Activated CD4-positive, alpha-beta T cell treated with anti-CD3 and anti-CD28 coated beads for 36 hours (primary cell): ENCODE results near the gene TRIM71. TPM values are rescaled to one million over a fixed set of nuclear protein-coding genes. Genes with fewer than 3 reads are reported as not detected.
"Not testable (repeated sequence)": the region's sequence is repeated elsewhere in the genome, so short reads cannot be mapped to it uniquely, and the experiment has no call there.

ENCODE experiments used
- ATAC-seq: fragments of 200-7000 bp; cut with Tn5 transposase; one replicate; pipeline ENCODE4 v1.10.0; 2021; ENCODE audit warnings: mild to moderate bottlenecking, moderate library complexity
- CTCF ChIA-PET: fragments of 350-600 bp; sonication (Branson Sonifier 250); formaldehyde crosslinking; loops from one replicate; lab custom pipeline; 2021; ENCODE audit warnings: antibody characterized with exemption; lab: Charles Lee
- POLR2A ChIA-PET: fragments of 350-600 bp; sonication (Branson Sonifier 250); formaldehyde crosslinking; loops from one replicate; lab custom pipeline; 2021; ENCODE audit warnings: antibody characterized with exemption, inconsistent platforms; lab: Charles Lee
- DNase-seq: peaks from one replicate; pipeline ENCODE4 v3.0.0-alpha.2; 2020
- H3K27ac Mint-ChIP-seq: one replicate; pipeline ENCODE4 v1.8.0; 2021; ENCODE audit warnings: mixed read lengths
- H3K27me3 Mint-ChIP-seq: one replicate; pipeline ENCODE4 v1.8.0; 2021; ENCODE audit warnings: mixed read lengths
- H3K36me3 Mint-ChIP-seq: one replicate; pipeline ENCODE4 v1.8.0; 2021; ENCODE audit warnings: low read depth, mixed read lengths
- H3K4me1 Mint-ChIP-seq: one replicate; pipeline ENCODE4 v1.8.0; 2021; ENCODE audit warnings: mixed read lengths
- H3K4me3 Mint-ChIP-seq: one replicate; pipeline ENCODE4 v1.8.0; 2021; ENCODE audit warnings: mild to moderate bottlenecking, moderate library complexity, mixed read lengths
- H3K9me3 Mint-ChIP-seq: one replicate; pipeline ENCODE4 v1.8.0; 2021; ENCODE audit warnings: low read depth, mixed read lengths
- intact Hi-C, 2 experiments: fragments of 100-400 bp; cut with DNase I in 1 of 2; cut with micrococcal nuclease in 1 of 2; formaldehyde crosslinking; loops; one replicate each; pipeline versions ENCODE4 v1.14.2 to v1.15.1; 2022 to 2024; cut with DNase I, micrococcal nuclease
- total RNA-seq, 2 experiments: library from RNA; stranded (reverse); gene quantifications; one replicate each; pipeline ENCODE4 v1.2.3, GENCODE V29; 2021

Gene TRIM71
- total RNA-seq, 2 experiments from 2014 or later = 0.02 to 0.04 TPM

DNA sequence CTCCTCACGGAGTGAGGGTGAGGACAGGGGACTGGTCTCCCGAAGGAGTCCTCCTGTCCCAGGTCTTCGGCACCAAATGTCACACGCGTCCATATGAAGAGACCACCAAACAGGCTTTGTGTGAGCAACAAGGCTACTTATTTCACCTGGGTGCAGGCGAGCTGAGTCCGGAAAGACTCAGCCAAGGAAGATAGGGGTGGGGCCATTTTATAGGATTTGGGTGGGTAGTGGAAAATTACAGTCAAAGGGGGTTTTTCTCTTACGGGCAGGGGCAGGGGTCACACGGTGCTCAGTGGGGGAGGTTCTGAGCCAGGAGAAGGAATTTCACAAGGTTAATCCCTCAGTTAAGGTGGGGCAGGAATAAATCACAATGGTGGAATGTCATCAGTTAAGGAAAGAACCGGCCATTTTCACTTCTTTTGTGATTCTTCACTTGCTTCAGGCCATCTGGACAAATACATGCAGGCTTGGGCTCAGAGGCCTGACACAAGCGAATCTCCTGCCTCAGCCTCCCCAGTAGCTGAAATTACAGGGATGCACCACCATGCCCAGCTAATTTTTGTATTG lies 21.3 kb upstream of the TRIM71 start:
- H3K27me3 Mint-ChIP-seq, CTCF ChIA-PET, DNase-seq, POLR2A ChIA-PET, H3K4me1 Mint-ChIP-seq, H3K4me3 Mint-ChIP-seq, H3K36me3 Mint-ChIP-seq, H3K9me3 Mint-ChIP-seq, H3K27ac Mint-ChIP-seq, ATAC-seq, intact Hi-C loops: not testable (repeated sequence)

- intact Hi-C loops = no loop called here
- H3K27me3 Mint-ChIP-seq = peaks cover 2% of the 10 kb centered on the region
- ChIA-PET CTCF (interaction anchor here (0.5 to 1.1 kb wide), 5 partner anchors 9 to 662 kb away, joined by 3 to 5 read pairs (median 3); no protein-coding TSS in a partner anchor), POLR2A (no interaction called here)
- no peak for DNase-seq
- no peaks in the 10 kb centered on the region for H3K9me3 Mint-ChIP-seq
- H3K36me3 Mint-ChIP-seq = no peaks in the 10 kb centered on the region
- no peak overlapping the region for H3K27ac Mint-ChIP-seq
- ATAC-seq = no peak
- no peaks in the 10 kb centered on the region for H3K4me1 Mint-ChIP-seq
- no peak overlapping the region for H3K4me3 Mint-ChIP-seq
Measured at GRCh38 chr3:32797776-32798175, 20.0 kb upstream of the TRIM71 start.

DNA sequence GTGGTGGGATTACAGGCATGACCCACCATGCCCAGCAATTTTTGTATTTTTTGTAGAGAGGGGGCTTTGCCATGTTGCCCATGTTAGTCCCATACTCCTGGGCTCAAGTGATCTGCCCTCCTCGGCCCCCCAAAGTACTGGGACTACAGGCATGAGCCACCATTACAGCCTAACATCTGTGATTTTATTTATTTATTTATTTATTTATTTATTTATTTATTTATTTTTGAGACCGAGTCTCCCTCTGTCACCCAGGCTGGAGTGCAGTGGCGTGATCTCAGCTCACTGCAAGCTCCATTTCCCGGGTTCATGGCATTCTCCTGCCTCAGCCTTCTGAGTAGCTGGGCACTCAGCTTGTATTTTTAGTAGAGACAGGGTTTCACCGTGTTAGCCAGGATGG lies 16.4 kb upstream of the TRIM71 start:
- intact Hi-C loops, POLR2A ChIA-PET, H3K4me3 Mint-ChIP-seq, H3K4me1 Mint-ChIP-seq, CTCF ChIA-PET, ATAC-seq, H3K36me3 Mint-ChIP-seq, H3K9me3 Mint-ChIP-seq, DNase-seq, H3K27ac Mint-ChIP-seq, H3K27me3 Mint-ChIP-seq: not testable (repeated sequence)

DNA sequence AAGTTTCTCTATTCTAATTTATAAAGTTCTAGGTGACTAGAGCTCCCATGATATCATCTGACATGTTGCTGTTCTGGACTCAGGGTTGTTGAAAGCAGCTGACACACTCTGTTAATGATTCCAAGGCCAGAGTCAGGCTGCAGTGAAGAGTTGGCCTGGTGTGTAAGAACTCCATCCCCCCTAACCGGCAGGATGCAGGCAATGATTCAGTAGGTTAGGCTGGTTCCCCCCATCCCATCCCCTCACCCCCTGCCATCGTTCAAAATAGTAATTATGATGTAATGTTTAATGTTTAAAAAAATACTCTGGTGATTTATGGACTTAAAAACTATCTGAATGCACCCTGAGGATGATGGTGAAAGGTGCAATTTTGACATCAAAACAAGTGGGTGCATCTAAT lies 4.6 kb upstream of the TRIM71 start:
- intact Hi-C loops = loop anchor here in 1 of 2 experiments (10.0 kb wide), 2 partner anchors 122 to 282 kb away; partner anchors contain the start of genes GLB1 and TMPPE
- ChIA-PET CTCF (no interaction called here), POLR2A (interaction anchor here (0.7 kb wide), 1 partner anchor 124 kb away, joined by 7 read pairs; no protein-coding TSS in a partner anchor)
- Mint-ChIP-seq H3K36me3 (no peaks in the 10 kb centered on the region), H3K27me3 (peaks cover 22% of the 10 kb centered on the region), H3K9me3 (no peaks in the 10 kb centered on the region), H3K4me3 (no peak overlapping the region), H3K27ac (no peak overlapping the region), H3K4me1 (peaks cover 20% of the 10 kb centered on the region)
- ATAC-seq = no peak
- DNase-seq = no peak

GRCh38 chr3:32814361-32814760 lies 3.4 kb upstream of the TRIM71 start:
- H3K9me3 Mint-ChIP-seq = no peaks in the 10 kb centered on the region
- intact Hi-C loops = loop anchor here in 1 of 2 experiments (10.0 kb wide), 2 partner anchors 120 to 280 kb away; partner anchors contain the start of genes GLB1 and TMPPE
- H3K27ac Mint-ChIP-seq = no peak overlapping the region
- no peaks in the 10 kb centered on the region for H3K36me3 Mint-ChIP-seq
- DNase-seq = no peak
- no peak for ATAC-seq
- ChIA-PET CTCF (interaction anchor here (0.7 kb wide), 2 partner anchors 204 to 561 kb away, joined by 3 to 4 read pairs; no protein-coding TSS in a partner anchor), POLR2A (no interaction called here)
- H3K4me1 Mint-ChIP-seq = peaks cover 26% of the 10 kb centered on the region
- H3K27me3 Mint-ChIP-seq = peaks cover 29% of the 10 kb centered on the region
- no peak overlapping the region for H3K4me3 Mint-ChIP-seq

DNA sequence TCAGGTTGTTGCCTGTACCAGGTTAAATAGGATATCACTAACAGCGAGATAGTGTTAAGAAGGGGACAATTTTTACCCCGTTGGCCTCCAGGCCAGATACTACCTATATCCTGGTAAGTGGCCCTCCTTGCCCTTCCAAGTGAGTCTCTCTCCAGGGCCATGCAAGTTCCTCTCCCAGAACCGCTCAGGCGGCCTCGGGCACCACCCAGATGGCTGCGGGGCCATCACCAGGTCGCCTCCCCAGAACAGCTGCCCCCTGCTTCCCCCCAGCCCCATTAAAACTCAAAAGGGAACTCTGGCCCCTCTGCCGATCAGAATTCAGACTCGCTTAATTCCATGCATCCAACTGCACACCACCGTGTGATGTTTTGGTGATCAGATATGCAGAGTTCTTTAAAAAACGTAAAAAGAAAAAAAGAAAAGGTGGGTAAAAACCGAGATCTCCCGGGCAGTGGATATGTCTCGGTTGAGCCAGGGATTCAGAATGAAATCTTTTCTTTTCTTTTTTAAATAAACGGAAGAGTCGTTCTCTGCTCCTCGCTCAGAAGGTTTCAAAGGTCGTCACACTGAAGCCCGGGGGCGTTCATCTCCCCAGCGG lies 1.9 kb upstream of the TRIM71 start:
- Mint-ChIP-seq H3K9me3 (no peaks in the 10 kb centered on the region), H3K36me3 (no peaks in the 10 kb centered on the region), H3K27me3 (peaks cover 35% of the 10 kb centered on the region), H3K4me3 (peak overlapping the region; percentile 62), H3K4me1 (peaks cover 26% of the 10 kb centered on the region), H3K27ac (no peak overlapping the region)
- ATAC-seq (no peak), DNase-seq (no peak)
- intact Hi-C loops = loop anchor here (5.0 to 10.0 kb wide), 3 partner anchors 119 to 401 kb away; partner anchors contain the start of genes GLB1 (in 1 of the 2), SUSD5 (in 1 of the 2) and TMPPE (in 1 of the 2)
- ChIA-PET CTCF (interaction anchor here (1.0 kb wide), 1 partner anchor 87 kb away, joined by 5 read pairs; no protein-coding TSS in a partner anchor), POLR2A (no interaction called here)

DNA sequence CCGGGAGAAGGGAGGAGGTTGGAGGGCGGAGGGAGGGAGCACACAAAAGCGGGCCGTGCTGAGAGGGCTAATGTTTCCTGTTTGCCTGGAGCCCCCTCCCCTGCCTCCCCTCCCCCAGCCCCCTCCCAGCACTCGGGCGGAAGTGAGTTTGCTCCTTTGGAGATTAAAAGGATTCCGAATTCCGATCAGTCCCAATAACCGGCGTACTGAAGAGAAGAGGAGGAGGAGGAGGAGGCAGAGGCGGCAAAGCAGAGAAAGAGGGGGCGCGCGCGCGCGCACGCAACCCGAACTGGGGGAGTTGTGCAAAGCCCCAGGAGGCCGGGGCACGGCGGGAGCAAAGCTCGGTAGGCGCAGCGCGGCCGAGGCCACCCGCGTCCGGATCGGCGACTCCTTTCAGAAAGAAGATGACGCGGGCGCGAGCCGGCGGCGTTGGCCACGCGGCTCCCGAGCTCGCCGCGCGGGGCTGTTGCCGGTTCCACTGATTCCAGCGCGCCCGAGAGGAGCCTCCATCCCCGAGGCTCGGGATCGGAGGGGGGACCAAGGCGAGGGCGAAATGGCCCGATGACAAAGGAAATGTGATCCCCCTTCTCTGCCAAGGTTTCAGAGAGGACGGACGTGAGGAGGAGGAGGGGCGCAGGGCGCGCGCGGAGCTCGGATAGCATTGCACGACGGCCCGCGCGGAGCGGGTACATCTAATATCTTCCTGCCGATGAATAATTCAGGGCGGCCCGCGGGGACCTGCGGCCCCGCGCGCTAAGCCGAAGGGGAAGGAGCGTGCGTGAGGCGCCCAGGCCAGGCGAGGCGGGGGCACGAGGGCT lies 1.1 kb upstream of the TRIM71 start:
- CTCF ChIA-PET = interaction anchor here (1.0 kb wide), 1 partner anchor 86 kb away, joined by 5 read pairs; no protein-coding TSS in a partner anchor
- Mint-ChIP-seq H3K9me3 (no peaks in the 10 kb centered on the region), H3K27me3 (peaks cover 39% of the 10 kb centered on the region), H3K27ac (no peak overlapping the region), H3K4me1 (peaks cover 26% of the 10 kb centered on the region), H3K36me3 (no peaks in the 10 kb centered on the region), H3K4me3 (peak overlapping the region; percentile 62)
- POLR2A ChIA-PET = no interaction called here
- intact Hi-C loops = loop anchor here (1.0 to 10.0 kb wide), 4 partner anchors 35 to 401 kb away; partner anchors contain the start of genes GLB1 (in 1 of the 2), SUSD5 (in 1 of the 2) and TMPPE (in 1 of the 2)
- ATAC-seq (peak; percentile 23), DNase-seq (peak; percentile 50)

DNA sequence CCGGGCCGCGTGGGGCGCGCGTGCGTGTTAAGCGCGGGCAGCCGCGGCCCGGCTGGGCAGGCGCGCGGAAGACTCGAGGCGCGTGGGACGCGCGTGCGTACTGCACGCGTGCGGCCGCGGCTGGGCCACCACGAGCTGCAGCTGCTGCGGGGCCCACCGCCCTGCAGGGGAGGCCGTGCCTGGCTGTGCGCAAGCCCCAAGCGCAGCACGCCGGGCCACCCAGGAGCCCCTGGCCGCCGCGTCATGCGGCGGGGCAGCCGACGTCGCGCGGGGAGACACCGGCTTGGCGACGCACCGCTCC lies 590 bp upstream of the TRIM71 start:
- POLR2A ChIA-PET = no interaction called here
- DNase-seq (peak; percentile 25), ATAC-seq (peak; percentile 23)
- intact Hi-C loops = loop anchor here (1.0 to 10.0 kb wide), 4 partner anchors 36 to 400 kb away; partner anchors contain the start of genes GLB1 (in 1 of the 2), SUSD5 (in 1 of the 2) and TMPPE (in 1 of the 2)
- no peak overlapping the region for H3K27ac Mint-ChIP-seq
- H3K36me3 Mint-ChIP-seq = no peaks in the 10 kb centered on the region
- CTCF ChIA-PET = interaction anchor here (1.0 kb wide), 1 partner anchor 86 kb away, joined by 5 read pairs; no protein-coding TSS in a partner anchor
- peaks cover 26% of the 10 kb centered on the region for H3K4me1 Mint-ChIP-seq
- H3K27me3 Mint-ChIP-seq = peaks cover 41% of the 10 kb centered on the region
- peak overlapping the region; percentile 67 for H3K4me3 Mint-ChIP-seq
- H3K9me3 Mint-ChIP-seq = no peaks in the 10 kb centered on the region

DNA sequence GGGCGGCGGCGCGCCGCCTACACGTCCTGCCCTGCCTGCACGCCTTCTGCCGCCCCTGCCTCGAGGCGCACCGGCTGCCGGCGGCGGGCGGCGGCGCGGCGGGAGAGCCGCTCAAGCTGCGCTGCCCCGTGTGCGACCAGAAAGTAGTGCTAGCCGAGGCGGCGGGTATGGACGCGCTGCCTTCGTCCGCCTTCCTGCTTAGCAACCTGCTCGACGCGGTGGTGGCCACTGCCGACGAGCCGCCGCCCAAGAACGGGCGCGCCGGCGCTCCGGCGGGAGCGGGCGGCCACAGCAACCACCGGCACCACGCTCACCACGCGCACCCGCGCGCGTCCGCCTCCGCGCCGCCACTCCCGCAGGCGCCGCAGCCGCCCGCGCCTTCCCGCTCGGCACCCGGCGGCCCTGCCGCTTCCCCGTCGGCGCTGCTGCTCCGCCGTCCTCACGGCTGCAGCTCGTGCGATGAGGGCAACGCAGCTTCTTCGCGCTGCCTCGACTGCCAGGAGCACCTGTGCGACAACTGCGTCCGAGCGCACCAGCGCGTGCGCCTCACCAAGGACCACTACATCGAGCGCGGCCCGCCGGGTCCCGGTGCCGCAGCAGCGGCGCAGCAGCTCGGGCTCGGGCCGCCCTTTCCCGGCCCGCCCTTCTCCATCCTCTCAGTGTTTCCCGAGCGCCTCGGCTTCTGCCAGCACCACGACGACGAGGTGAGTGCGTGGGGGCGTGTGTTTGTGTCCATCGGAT lies 602 bp downstream of the TRIM71 start:
- ATAC-seq (peak; percentile 24), DNase-seq (peak; percentile 46)
- CTCF ChIA-PET = no interaction called here
- H3K27ac Mint-ChIP-seq = no peak overlapping the region
- peaks cover 42% of the 10 kb centered on the region for H3K27me3 Mint-ChIP-seq
- intact Hi-C loops = loop anchor here (5.0 to 10.0 kb wide), 3 partner anchors 116 to 399 kb away; partner anchors contain the start of genes GLB1 (in 1 of the 2), SUSD5 (in 1 of the 2) and TMPPE (in 1 of the 2)
- peaks cover 26% of the 10 kb centered on the region for H3K4me1 Mint-ChIP-seq
- POLR2A ChIA-PET = no interaction called here
- H3K36me3 Mint-ChIP-seq = no peaks in the 10 kb centered on the region
- peak overlapping the region; percentile 67 for H3K4me3 Mint-ChIP-seq
- no peaks in the 10 kb centered on the region for H3K9me3 Mint-ChIP-seq

- H3K27me3 Mint-ChIP-seq = peaks cover 44% of the 10 kb centered on the region
- intact Hi-C loops = loop anchor here (5.0 to 10.0 kb wide), 3 partner anchors 116 to 398 kb away; partner anchors contain the start of genes GLB1 (in 1 of the 2), SUSD5 (in 1 of the 2) and TMPPE (in 1 of the 2)
Measured at GRCh38 chr3:32818970-32819511, 1.2 kb downstream of the TRIM71 start.

More at GRCh38 chr3:32818970-32819511, 1.2 kb downstream of the TRIM71 start:
- Mint-ChIP-seq H3K36me3 (no peaks in the 10 kb centered on the region), H3K9me3 (no peaks in the 10 kb centered on the region), H3K4me3 (peak overlapping the region; percentile 34), H3K4me1 (peaks cover 26% of the 10 kb centered on the region), H3K27ac (no peak overlapping the region)
- POLR2A ChIA-PET = no interaction called here
- CTCF ChIA-PET = no interaction called here
- DNase-seq (no peak), ATAC-seq (no peak)
